GM18870 (cell line): ENCODE data around the gene TPRKB.
"Not testable (repeated sequence)": the region's sequence is repeated elsewhere in the genome, so short reads cannot be mapped to it uniquely, and the experiment has no call there.

Source experiments
- ATAC-seq: cut with Tn5 transposase; IDR thresholded peaks from one replicate; pipeline ENCODE4 v1.9.1; 2021; ENCODE audit warnings: moderate library complexity; ENCODE audit not compliant: unreplicated experiment

TPRKB gene

DNA sequence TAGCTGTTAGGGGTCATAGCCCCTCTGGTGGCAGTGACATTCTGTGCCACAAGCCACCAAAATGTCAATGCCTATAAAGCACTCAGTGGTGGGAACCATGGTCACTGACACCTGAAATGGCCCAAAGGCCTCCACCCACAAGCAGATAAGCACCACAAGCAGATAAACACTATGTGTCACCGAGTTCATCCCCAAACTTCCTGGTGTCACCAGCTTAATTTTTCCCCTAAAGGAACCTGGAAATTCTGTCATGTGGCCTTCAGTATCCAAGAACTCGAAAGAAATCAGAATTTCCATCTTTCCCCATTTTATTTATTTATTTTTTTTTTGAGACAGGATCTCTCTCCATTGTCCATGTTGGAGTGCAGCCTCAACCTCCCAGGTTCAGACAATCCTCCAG is 3.6 kb upstream of the TPRKB start:
- no peak for ATAC-seq

DNA sequence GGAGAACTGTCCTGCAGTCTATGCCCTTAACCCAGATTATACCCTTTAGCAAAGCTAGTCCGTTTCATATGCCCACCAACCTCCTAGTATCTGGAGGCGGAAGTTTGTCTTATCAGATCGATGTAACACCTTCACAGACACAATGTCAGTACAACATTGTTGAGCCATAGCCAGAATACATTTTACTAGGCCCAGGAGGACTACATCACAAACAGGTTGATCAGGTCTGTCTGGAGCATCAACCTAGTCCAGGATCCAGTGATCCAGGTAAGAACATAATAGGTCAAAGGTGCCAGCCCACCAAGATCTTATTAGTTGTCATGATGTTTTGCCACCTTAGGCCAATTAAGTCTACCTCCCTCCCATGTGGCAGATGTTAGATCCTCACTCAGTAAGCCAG is 2.0 kb upstream of the TPRKB start:
- no peak for ATAC-seq

DNA sequence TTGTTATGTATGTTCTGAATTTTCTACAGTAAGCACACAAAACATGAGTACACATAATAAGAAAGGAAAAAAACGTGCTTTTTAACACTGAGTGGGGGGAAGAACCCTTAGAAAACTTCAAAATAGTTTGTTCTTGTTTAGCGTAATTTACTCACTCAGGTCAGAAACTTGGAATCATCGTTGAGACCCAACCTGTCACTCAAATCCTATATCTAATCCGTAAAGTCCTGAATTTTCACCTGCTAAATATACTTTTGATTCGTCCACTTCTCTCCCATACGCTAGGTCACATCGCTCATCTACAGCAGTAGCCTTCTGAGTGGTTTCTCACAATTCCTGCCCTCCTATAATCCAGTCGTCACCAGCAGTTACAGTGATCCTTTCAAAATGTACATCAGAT is 767 bp downstream of the TPRKB start:
- ATAC-seq, result no peak

DNA sequence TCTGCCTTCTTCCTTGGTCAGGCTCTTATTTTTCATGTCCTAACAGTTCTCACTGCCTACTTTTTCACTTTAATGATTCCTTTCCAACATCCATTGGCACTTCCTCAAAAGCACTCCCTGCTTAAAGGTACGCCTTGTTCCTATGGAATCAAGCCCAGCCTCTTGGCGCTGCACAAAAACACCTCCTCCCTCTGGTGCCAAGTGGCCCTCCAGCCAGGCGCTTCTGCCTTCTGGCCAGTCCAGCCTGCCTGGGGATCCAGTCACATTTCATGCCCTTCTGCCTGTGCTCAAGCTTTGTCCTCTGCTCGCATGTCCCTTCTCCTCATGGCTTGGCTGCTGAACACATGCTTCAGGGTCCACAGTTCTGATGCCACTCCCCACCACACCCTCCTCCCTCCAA is 6.3 kb downstream of the TPRKB start:
- no peak for ATAC-seq

DNA sequence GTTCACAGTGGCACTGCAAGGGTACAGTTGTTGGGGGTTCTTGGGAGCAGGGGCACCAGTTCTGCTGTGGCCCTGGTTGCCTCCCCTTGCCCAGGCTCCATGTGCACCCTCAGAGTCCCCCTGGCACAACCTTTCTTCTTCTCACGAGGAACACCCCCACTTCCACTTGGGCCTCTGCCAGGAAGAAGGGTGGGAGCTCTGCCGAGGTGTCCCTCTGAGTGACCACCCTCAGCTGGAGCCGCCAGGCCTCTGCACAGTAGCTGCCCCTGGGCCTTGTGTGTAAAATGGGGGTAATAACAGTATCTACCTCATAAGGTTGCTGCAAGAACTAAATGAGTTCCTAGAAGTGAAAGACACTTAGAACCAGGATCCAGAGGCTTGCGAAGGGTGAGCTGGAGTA is 8.4 kb downstream of the TPRKB start:
- no peak for ATAC-seq

DNA sequence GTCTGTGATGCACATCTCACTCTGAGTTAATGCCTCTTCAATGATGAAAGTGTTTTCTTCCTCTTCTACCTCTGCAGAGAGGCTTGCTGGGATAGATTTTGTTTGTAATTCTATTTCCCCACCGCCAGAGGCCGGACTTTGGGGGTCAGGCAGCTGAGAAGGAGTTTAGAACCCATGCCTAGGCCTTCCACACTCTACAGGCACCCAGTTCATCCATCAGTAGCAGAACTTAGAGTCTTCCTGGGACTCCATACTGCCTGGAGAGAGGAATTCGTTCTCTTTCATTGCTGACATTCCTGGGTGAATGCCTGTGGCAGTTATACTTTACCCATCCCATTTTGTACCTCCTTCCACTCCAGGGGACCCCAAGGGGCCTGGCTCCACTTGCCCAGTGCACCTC is 9.1 kb downstream of the TPRKB start:
- no peak for ATAC-seq

DNA sequence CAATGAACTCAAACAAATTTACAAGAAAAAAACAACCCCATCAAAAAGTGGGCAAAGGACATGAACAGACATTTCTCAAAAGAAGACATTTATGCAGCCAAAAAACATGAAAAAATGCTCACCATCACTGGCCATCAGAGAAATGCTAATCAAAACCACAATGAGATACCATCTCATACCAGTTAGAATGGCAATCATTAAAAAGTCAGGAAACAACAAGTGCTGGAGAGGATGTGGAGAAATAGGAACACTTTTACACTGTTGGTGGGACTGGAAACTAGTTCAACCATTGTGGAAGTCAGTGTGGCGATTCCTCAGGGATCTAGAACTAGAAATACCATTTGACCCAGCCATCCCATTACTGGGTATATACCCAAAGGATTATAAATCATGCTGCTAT is 10.5 kb downstream of the TPRKB start:
- not testable (repeated sequence) for ATAC-seq

DNA sequence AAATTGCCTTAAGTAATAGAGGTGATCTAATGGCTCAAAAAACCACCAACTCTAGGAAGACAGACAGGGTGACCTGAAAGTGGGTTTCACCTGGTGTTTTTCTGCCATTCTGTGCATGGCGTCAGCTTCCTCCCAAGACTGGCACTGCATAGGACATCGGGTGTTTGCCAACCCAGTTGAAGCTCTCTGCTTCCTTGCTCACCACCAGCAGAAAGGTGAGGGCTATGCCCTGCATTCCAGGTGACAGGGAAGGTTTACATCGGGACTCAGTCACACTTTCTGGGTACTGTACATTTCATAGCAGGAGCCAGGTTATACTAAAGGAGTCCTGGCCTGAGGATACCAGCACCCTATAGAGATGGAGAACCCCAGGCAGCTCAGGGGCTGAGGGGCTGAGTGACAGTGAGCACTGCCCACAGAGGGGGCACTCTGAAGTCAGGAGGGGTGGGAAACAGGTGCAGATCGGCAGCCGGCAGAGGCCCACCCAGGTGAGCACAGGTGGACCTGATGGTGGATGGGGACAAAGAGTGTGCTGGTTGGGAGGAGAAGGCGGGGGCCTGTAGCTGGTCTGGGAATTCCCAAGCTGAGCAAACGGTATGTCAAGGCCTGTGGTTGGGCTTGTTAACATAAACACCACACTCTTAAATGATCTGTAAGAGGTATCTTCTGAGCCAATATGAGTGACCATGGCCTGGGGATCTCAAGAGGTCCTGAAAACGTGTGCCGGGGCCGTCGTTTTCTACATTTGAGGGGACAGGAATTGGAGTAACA is 18.1 kb downstream of the TPRKB start:
- no peak for ATAC-seq

DNA sequence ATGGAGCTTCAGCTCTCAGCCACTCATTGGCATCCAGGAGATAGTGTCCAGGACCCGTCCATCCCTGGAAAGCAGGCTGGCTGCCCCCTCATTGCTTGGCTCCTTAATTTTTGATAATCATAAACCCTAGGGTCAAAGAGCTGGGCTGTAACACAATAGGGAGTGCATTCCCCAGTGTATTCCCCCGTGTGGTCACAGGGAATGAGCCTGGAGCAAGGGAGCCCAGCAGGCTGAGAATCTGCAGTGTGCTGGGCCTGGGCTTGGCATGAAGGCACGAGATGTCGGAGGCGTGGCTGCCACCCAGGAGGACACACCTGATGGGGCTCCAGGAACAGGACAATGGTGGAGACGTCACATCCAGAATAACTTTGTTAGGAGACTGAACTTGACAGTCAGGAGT is 18.7 kb downstream of the TPRKB start:
- no peak for ATAC-seq

DNA sequence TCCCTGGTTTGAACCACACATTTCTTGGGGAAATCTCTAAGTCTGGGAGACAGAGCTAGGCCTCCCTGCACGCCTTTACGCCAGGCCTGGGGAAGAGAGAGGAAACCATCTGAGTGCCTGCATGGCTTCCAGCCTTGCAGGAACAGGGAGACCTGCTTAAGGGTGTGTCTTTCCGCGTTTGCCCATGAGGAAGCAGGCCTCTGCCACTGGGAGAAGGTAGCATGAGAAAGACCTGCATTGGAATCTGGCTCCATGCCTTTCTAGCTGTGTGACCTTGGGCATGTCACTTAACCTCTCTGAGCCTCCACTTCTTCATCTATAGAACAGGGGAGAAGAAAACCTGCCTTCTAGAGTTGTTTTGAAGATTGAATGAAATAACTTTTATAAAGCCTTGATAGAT is 19.4 kb downstream of the TPRKB start:
- ATAC-seq, result not testable (repeated sequence)

DNA sequence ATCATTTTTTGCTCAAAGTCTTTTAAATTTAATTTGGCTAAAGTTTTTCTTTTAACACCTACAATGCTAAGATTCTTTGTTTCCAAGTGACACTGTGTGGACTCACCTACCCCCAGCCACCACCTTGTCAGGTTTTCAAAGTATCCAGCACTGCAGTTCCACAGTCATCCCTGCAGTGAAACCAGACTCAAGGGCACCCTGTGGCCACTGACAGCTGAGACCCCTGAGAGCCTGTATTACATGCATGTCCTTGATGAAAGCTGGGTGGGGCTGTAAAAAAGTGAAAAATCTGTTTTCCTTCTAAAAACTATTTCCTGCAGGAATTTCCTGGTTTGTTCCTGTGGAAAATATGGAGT is 19.9 kb downstream of the TPRKB start:
- no peak for ATAC-seq

DNA sequence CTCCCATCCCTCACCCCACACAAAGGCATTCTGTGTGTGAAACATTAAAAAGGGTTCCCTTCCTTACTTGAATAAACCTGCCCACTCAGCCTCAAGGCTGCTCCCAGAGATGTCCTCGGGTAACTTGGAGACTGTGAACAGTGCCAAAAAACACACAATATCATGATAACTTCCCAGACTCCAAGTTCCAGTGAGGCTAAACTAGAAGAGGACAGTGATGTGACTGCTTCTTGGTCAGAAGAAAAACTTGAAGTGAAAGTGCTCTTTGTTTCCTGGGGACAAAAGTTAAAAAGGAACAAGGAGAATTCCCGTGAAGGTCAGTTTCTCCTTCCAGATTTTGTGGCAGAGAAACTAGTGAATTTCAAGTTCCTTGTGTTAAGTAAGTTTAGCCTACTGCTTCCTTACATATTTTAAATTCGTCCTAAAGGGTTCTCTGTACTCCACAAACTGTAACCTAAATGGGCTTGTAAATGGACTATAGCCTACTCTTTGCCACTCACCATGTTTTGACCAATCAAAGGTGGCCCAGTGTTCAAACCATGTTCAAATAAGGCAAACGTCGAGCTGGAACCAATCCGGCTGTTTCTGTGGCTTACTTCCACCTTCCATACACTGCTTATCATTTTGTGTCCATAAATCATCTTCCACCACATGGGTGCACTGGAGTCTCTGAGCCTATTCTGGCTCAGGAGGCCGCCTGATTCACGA is 20.4 kb downstream of the TPRKB start:
- no peak for ATAC-seq

DNA sequence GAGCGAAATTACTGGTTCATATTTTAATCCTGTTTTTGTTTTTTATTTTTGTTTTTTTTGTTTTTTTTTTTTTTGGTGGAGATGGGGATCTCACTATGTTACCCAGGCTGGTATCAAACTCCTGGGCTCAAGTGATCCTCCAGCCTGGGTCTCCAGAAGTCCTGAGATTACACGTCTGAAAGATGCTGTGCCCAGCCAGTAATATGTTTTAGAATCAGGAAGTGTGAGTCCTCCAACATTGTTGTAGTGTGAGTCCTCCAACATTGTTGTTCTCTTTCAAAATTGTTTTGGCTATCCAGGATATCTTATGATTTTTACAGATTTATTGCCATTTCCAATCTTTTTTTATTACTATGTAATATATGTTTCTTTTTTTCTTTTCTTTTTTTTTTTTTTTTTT is 23.1 kb downstream of the TPRKB start:
- no peak for ATAC-seq

DNA sequence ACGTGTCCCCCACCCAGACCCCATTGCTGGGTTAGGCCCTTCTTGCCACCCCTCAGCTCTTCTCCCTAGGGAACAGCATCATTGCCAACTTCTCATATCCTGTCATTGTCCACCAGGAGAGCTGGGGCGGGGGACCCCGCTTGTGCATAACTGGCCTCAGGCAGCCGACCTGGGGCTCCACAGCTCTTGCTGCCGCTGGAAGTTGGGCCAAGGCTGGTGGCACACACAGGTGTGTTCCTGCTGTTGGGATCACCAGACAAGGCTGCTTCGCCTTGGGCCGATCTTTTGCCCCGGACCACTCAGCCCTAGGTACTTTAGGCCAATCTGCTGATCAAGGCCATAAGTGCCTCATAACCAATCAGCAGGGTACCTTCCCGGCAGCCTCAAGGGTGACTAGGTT is 28.6 kb downstream of the TPRKB start:
- ATAC-seq, result no peak

DNA sequence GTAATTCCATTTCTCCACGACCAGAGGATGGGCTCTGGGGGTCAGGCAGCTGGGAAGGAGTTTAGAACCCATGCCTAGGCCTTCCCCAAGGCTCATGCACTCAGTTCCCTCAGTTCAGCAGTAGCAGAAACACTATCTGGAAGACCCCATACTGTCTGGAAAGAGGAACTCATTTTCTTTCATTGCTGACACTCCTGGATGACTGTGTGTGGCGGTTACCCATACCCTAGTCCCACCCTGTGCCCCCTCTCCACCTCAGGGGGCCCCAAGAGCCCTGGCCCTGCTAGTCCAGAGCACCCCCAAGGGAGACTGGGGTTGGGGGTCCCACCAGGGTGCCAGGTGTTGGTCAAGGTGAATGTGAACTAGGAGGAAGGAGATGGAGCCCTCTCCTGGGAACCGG is 29.5 kb downstream of the TPRKB start:
- no peak for ATAC-seq

DNA sequence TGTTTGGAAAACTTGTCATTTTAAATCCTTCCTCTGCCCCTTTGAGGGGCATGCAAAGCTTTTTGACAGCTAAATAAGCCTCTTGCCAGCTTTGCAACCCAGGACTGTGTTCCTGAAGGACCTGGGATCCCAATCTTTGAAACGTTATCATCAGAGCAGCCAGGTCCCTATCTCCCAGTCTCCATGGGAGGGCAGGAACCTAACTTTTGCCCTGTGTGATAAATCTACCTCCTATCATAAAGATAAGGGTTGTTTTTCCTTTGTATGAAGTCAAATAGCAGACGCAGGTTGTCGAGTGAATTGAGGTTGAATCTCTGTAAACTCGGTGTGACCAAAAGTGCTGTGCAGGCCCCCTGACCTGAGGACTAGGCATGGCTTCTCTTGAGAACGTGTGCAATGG is 30.1 kb downstream of the TPRKB start:
- ATAC-seq, result no peak

DNA sequence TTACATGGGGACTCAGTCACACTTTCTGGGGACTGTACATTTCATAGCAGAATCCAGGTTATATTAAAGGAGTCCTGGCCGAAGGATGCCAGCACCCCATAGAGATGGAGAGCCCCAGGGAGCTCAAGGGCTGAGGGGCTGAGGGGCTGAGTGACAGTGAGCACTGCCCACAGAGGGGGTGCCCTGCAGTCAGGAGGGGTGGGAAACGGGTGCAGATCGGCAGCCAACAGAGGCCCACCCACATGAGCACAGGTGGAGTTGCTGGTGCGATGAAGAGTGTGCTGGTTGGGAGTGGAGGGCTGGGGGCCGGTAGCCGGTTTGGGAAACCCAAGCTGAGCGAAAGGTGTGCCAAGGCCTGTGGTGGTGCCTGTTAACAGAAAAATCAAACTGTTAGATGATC is 32.1 kb downstream of the TPRKB start:
- no peak for ATAC-seq

DNA sequence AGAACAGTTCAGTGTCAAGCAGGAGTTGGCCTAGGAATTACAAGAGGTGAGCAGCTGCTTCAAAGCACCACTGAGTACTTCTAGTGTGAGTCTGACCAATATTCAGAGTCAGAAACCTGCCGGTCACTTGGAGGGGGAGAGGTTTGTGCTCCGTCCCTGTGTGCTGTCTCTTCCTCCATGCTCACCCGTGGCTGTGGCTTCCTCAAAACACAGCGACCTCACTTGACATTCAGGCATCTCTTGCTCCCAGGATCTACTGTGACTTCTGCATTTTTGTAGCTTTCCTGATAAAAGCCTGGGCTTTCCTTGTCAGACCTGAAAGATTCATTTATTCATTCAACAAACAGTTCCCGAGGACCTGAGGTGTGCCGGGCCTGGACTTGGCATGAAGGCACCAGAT is 32.9 kb downstream of the TPRKB start:
- ATAC-seq, result no peak

DNA sequence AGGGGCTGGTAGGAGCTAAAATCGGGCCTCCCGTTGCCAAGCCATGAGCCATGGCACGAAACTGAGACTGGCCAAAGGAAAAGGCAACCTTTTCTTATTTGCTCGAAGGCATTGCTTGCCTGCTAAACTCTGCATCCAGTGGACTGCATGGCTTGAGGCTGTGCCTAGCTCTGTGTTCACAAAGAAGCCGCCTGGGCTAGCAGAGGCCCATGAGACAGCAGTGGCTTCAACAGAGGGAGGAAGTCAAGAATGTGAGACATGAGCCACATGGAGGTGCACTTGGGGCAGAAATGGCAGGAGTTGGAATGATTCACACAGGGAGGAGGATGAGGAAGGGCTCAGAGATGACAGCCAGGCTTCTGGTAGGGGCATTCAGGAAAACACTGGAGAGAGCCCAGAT is 33.5 kb downstream of the TPRKB start:
- ATAC-seq, result no peak

DNA sequence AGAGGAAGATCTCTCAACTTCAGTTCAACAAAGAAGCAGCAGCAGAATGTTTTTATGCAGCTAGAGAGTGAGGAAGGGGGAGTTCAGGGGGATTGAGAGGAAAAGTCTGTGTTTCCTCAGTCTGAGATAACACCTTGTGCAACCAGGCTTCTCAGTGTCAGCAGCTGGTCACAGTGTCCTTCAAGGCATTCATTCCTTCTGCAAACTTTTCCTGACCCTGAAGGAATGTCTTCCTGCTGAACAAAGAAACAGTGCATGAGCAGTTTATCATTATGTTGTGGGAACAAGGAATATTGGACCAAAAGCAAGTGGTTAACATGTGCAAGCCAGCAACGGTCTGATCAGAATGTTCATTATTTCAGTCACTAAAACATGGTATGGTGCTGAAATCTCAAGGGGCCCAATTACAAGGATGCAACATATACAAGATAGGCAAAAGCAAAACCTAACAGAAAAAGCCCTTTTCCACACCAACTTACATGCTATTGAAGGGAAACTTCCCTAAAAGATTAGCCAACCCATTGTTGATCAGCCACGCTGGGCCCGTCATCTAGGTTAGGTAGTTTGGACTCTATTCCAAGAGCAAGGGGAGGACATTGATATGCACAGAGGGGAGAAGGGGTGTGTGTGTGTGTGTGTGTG is 34.2 kb downstream of the TPRKB start:
- ATAC-seq, result not testable (repeated sequence)

DNA sequence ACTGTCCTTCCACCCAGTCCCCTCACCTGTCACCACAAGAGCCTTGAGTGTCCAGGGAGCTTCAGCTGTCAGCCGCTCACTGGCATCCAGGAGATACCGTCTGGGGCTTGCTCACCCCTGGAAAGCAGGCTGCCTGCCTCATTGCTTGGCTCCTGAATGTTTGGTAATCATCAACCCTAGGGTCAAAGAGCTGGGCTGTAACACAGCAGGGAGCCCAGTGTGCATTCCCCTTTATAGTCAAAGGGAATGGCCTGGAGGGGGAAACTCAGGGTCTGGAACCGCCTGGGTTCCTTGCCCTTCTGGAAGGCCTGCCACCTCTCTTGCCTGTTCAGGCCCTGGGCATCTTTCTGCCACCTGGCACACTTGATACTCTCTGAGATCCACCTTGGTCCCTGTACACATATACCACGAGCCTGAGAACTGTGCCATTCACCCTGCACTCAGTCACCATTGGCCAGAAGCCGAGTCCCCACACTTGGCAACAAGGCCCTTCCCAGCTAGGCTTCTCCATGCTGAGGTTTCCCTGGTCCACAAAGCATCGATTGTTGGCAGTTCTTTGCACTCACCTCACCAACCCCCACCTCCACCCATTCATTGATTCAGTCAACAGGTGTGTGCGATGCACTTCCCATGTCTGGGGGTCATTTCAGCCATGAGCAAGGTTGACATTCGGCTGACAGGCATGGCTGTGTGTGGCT is 35.0 kb downstream of the TPRKB start:
- no peak for ATAC-seq

DNA sequence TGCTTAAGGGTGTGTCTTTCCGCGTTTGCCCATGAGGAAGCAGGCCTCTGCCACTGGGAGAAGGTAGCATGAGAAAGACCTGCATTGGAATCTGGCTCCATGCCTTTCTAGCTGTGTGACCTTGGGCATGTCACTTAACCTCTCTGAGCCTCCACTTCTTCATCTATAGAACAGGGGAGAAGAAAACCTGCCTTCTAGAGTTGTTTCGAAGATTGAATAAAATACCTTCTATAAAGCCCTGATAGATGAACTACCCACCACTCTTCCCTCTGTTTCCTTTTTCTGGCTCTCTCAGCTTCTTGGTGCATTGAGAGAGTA is 35.7 kb downstream of the TPRKB start:
- not testable (repeated sequence) for ATAC-seq
